HG03025 (cell line): ENCODE results near the gene GH2.
A peak's percentile ranks its signal among the peaks of the same experiment; 100 is the strongest.

Experiments used
- ATAC-seq: cut with Tn5 transposase; IDR thresholded peaks from one replicate; pipeline ENCODE4 v1.9.1; 2021; ENCODE audit warnings: mild to moderate bottlenecking, moderate library complexity; ENCODE audit not compliant: unreplicated experiment, low FRiP score

Gene GH2

GRCh38 chr17:63842540-63843386 is 39.0 kb downstream of the GH2 start, which contains the start of gene SMARCD2:
SMARCD2 (minus strand) TSS chr17:63842685; CDS start chr17:63842674, 11 bp downstream.
- peak; percentile 69 for ATAC-seq

- ATAC-seq = no peak
These were observed 39.6 kb downstream of the GH2 start for GRCh38 chr17:63842173-63842539.

GRCh38 chr17:63841350-63842172 is 40.2 kb downstream of the GH2 start:
- no peak for ATAC-seq

- ATAC-seq = no peak
These were observed 41.0 kb downstream of the GH2 start for GRCh38 chr17:63840591-63841349.

- no peak for ATAC-seq
These were observed 43.0 kb downstream of the GH2 start for GRCh38 chr17:63838631-63839171.

- no peak for ATAC-seq
These were observed 43.7 kb downstream of the GH2 start for GRCh38 chr17:63837962-63838600.

- no peak for ATAC-seq
These were observed 44.3 kb downstream of the GH2 start for GRCh38 chr17:63837480-63837879.

GRCh38 chr17:63836811-63837210 is 44.9 kb downstream of the GH2 start:
- ATAC-seq = no peak

GRCh38 chr17:63835167-63835720 is 46.5 kb downstream of the GH2 start:
- ATAC-seq = no peak

- ATAC-seq = no peak
These were observed 47.1 kb downstream of the GH2 start for GRCh38 chr17:63834431-63835166.

- ATAC-seq = no peak
These were observed 47.9 kb downstream of the GH2 start for GRCh38 chr17:63833741-63834373.

- ATAC-seq = no peak
These were observed 48.6 kb downstream of the GH2 start for GRCh38 chr17:63833026-63833740.

- ATAC-seq = no peak
These were observed 49.3 kb downstream of the GH2 start for GRCh38 chr17:63832455-63832854.

- no peak for ATAC-seq
These were observed 49.7 kb downstream of the GH2 start for GRCh38 chr17:63832014-63832413.

GRCh38 chr17:63831505-63831904 is 50.2 kb downstream of the GH2 start:
- no peak for ATAC-seq

- ATAC-seq = no peak
These were observed 50.7 kb downstream of the GH2 start for GRCh38 chr17:63830904-63831491.

- no peak for ATAC-seq
These were observed 51.5 kb downstream of the GH2 start for GRCh38 chr17:63830278-63830677.
